GM19452 (cell line): ENCODE measurements around the gene LAMC3.

Experiments
- ATAC-seq: cut with Tn5 transposase; IDR thresholded peaks from one replicate; pipeline ENCODE4 v1.9.1; 2021; ENCODE audit not compliant: unreplicated experiment

LAMC3 gene

GRCh38 chr9:131043087-131043486, 34.1 kb downstream of the LAMC3 start:
- ATAC-seq, result no peak

- no peak for ATAC-seq
These were observed 34.7 kb downstream of the LAMC3 start for GRCh38 chr9:131043646-131044045.

- no peak for ATAC-seq
These were observed 36.5 kb downstream of the LAMC3 start for GRCh38 chr9:131045300-131046092.

- ATAC-seq, result no peak
These were observed 37.1 kb downstream of the LAMC3 start for GRCh38 chr9:131046093-131046380.

- no peak for ATAC-seq
These were observed 37.7 kb downstream of the LAMC3 start for GRCh38 chr9:131046581-131047202.

- no peak for ATAC-seq
These were observed 39.4 kb downstream of the LAMC3 start for GRCh38 chr9:131048332-131048731.

GRCh38 chr9:131048820-131049219, 39.8 kb downstream of the LAMC3 start:
- ATAC-seq, result no peak

GRCh38 chr9:131049829-131050715, 41.1 kb downstream of the LAMC3 start:
- no peak for ATAC-seq

- no peak for ATAC-seq
These were observed 41.9 kb downstream of the LAMC3 start for GRCh38 chr9:131050831-131051230.

GRCh38 chr9:131051592-131052517, 42.9 kb downstream of the LAMC3 start:
- no peak for ATAC-seq

- ATAC-seq, result no peak
These were observed 44.9 kb downstream of the LAMC3 start for GRCh38 chr9:131053896-131054295.

- ATAC-seq, result no peak
These were observed 48.0 kb downstream of the LAMC3 start for GRCh38 chr9:131056781-131057506.

GRCh38 chr9:131060900-131061630, 52.1 kb downstream of the LAMC3 start:
- ATAC-seq, result no peak

- no peak for ATAC-seq
These were observed 54.0 kb downstream of the LAMC3 start for GRCh38 chr9:131062969-131063368.

GRCh38 chr9:131065599-131065998, 56.6 kb downstream of the LAMC3 start:
- ATAC-seq, result no peak

GRCh38 chr9:131067625-131068024, 58.7 kb downstream of the LAMC3 start:
- no peak for ATAC-seq

- no peak for ATAC-seq
These were observed 59.3 kb downstream of the LAMC3 start for GRCh38 chr9:131068076-131068816.

- ATAC-seq, result no peak
These were observed 60.7 kb downstream of the LAMC3 start for GRCh38 chr9:131069699-131070098.
